Measurements from ENCODE around the gene CORIN.

DNA sequence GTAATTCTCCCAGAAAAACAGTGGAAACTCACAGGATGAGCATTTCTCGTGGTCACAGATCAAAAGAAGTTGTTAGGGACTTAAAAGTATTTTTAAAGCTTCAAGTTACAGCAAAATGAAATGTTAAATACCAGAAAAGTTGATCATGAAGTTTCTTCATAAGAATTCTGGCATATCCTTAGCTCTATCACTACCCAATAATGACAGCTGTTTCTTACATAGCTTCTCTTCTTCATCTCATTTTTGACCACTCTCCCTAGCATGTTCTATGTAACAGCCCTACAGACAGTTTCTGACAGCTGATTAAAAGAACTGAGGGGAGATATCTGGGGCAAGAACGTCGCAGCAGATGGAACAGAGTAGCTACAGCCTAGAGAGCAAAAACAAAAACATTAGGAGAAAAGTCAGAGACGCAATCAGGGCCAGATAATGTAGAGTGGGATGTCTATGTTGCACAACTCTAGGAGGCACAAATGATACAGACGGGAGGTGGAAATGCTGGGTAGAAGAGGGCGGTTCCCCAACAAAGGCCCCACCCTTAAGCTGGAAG lies 108.7 kb downstream of the CORIN start:
- TF ChIP-seq CTCF (IDR thresholded peaks at IDR 0.05; ENCODE audit: low read depth, low read length) (no peak), EZH2phosphoT487 (IDR thresholded peaks at IDR 0.05; ENCODE audit: low read depth) (no peak)
